Stimulated activated CD8-positive, alpha-beta memory T cell treated with anti-CD3 and anti-CD28 coated beads, Interleukin-4, amount 100 ng/mL, for 1 hour (primary cell): Measurements from ENCODE around the gene FMO4.
"Not testable (repeated sequence)": the region's sequence is repeated elsewhere in the genome, so short reads cannot be mapped to it uniquely, and the experiment has no call there.

Experiments
- DNase-seq, 2 donors: peaks; one replicate each; pipeline ENCODE4 v3.0.0-alpha.2; 2020; ENCODE audit warnings: low read depth in 2 of 2, low spot score in 1 of 2

The FMO4 gene

DNA sequence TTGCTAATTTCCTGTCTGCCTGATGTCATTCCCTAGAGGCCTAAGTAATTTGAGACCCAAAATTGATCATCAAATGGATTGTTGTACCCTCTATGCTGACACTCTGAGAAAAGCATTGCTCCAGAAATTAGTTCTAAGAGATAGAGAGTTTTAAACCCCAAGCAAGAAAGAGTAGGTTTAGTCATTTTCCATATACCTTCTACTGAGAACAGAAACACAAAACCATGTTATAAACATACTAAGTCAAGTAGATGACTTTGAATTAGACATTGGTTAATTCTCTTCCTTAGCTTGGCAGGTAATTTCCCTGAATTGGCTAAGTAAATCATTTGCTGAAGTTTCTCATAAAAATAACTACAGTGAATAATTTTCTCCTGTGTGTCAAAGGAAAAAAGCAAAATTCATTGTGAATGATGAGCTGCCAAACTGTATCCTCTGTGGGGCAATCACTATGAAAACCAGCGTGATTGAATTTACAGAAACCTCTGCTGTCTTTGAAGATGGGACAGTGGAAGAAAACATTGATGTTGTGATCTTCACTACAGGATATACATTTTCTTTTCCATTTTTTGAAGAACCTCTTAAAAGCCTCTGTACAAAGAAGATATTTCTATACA is 20.1 kb downstream of the FMO4 start:
- DNase-seq = no peak

DNA sequence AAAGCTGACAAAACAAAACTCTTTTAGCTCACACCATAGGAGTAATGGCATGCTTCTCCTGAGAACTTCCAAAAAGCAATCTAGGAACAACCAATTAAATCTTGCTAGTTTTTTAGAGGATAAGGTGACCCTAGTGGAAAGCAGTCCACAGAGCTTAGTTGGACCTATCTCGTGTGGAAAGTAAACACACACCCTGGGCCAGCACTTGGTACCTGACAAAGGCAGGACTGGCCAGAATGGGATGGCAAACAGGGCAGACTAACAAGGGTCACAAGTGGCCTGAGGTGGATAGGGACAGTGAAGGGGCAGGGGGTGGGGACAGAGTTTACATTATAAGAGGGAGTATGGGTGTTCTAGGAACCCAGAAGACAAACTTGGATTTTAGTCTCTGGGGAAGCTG is 22.0 kb downstream of the FMO4 start:
- no peak for DNase-seq

DNA sequence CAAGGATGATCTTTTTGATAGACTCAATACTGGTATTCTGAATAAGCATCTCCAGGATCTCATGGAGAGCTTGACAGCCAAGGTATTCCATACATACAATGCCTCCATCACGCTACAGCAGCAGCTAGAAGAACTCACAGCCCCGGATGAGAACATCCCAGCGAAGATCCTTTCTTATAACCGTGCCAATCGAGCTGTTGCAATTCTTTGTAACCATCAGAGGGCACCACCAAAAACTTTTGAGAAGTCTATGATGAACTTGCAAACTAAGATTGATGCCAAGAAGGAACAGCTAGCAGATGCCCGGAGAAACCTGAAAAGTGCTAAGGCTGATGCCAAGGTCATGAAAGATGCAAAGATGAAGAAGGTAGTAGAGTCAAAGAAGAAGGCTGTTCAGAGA is 25.4 kb downstream of the FMO4 start:
- DNase-seq = not testable (repeated sequence)

DNA sequence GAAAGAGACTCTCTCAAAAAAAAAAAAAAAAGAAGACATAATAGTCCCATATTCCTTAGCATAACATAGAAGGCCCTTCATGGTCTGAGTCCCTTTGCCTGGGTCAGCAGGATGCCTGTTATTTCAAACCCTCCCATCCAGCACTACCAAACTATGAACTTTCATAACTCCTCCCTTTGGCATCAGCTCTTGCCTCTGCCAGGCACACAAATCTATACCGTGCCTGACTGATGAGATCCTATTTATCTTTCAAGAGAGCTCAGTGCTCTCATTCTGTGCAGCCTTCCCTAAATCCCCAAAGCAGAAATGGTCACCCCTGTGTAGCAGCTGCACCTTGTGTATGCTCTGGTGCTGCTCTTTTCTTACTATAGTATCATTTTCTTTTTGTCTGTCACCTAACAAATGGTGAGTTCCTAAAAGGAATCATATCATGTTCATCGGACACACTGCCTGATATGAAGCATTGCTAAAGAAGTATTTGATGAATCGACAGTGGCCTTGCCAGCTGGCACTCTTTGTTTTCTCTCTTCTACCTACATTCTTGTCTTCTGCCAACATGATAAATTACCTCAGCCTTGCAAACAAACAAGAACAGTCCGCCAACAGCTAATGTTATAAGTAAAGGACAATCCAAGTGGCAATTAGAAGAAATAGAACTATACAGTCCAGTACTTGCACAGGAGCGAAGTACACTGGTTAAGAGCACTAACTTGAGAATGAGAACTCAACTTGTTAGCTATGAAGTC is 29.9 kb downstream of the FMO4 start:
- no peak for DNase-seq

DNA sequence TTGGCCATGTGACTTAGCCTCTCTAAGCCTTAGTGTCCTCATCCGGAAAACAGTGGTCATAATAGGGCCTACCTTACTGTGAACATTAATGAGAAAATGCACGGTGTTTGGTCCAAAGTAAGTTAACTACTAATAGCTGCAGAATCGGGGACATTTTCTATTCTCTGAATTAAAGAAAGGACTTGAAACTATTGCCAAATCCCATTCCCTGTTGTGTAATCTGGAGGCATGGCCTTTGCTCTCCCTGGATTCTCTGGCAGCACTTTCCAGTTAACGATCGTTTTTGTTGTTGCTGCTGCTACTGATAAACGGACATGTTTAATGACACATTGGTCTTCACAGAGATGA is 30.5 kb downstream of the FMO4 start:
- DNase-seq = no peak

DNA sequence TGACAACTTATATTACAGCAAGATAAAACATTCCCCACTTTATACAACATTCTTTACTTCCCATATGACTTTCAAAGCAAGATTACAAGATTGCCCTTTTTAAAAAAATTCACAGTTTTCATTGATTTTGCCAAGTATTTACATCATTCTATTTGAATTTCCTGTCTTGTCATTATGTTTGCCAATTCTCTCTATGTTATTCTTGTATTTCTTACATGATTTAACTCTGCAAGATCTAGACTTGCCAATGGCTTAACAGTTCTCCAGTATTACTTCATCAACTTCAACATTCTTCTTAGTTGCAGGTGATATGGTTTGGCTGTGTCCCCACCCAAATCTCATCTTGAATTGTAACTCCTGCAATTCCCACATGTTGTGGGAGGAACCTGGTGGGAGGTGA is 31.6 kb downstream of the FMO4 start:
- no peak for DNase-seq

DNA sequence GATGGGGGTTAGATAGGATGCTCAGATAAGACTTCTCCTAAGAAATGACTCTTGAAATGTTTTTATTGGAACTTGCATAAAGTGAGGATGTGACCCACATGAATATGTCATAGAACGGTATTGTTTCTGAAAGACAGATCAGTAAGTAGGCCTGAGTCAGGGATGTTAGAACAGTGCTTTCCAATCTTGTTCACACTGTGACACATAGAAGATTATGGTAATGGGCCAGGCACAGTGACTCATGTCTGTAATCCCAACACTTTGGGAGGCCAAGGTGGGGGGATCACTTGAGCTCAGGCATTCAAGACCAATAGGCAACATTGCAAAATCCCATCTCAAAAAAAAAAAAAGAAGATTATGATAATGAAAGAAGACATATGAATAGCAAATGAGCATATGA is 32.9 kb downstream of the FMO4 start:
- no peak for DNase-seq

DNA sequence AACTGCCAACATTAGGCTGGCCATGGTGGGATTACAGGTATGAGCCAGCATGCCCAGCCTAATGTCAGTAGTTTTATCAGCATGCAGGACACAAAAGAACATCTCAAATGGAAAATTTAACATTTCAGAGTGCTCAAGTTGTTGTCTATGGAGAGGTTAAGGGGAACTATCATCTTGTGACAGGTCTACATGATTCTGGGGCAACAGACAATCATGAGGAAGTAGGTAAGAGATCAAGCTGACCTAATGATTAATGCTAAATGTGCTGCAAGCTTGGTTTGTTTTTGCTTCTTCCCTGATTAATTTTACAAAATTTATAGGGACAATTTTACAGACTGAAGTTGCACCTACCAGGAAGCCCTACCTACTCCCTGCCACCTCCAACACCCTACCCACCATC is 36.6 kb downstream of the FMO4 start:
- DNase-seq = no peak

DNA sequence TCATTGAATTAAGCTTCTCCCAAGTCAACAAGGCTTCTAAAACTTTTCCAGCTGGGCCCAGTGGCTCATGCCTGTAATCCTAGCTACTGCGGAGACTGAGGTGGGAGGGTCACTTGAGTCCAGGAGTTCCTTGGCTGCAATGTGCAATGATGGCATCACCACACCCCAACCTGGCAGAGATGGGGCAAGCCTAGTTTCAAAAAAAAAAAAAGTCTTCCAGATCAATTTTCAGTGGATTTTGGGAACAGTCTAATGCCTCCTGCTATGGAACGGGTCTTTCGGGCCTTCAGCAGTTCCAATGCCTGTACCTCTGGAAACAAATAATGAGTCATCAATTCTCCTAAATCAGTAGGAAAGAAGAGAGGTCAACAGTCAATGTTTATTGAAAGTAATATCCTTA is 38.0 kb downstream of the FMO4 start:
- no peak for DNase-seq

DNA sequence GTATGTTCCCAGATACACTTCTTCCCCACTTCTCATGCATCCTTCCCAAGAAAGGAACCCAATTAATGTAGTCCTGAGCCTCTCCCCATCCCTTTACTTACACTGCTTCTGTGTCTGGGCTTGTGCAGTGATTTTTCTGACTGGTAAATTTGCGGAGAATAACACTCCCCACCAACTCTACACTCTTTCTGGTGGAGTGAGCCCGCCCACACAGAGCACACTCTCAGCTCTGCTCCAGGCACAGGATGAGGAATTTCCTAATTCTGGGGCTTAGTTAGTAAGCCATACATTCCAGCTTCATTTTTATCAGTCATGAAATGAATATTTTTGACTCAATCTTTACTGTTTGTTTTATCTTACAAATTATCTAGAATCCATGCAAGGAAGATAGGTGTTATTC is 38.6 kb downstream of the FMO4 start:
- no peak for DNase-seq

DNA sequence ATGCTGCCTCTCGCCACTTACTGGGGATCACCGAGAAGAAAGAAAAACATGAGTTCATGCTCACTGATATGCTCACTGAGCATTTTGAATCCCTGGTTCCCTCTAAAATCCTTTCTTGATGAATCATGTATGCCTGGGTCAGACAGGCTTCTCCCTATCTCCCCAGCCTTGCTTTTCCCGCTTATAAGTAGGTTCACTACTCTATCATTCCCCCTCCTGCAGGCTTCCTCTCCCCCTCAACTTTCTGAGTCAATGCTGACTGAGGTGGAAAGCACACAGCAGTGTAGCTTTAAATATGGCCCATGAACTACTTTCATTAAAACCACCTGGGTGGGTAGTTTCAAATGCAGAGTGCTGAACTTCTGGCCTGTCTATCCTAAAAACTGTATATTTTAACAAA is 41.7 kb downstream of the FMO4 start:
- DNase-seq = no peak

DNA sequence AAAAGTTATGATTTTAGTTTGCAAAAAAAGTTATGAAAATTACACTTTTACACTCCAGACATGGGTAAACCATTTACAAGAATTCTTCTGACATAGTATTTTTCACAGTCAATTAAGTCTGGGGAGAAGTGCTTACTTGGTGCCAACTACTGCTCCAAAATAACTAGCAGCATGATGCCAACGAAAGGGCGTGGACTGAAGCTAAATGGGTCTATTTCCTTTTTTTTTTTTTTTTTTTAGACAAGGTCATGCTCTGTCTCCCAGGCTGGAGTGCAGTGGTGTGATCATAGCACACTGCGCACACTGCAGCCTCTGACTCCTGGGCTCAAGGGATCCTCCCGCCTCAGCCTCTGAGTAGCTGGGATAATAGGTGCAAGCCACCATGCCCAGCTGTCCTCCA is 43.2 kb downstream of the FMO4 start:
- DNase-seq = no peak

DNA sequence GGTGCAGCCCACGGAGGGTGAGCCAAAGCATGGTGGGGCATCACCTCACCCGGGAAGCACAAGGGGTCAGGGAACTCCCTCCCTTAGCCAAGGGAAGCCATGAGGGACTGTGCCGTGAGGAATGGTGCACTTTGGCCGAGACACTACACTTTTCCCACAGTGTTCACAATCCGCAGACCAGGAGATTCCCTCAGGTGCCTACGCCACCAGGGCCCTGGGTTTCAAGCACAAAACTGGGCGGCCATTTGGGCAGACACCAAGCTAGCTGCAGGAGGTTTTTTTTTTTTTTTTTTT is 45.3 kb downstream of the FMO4 start:
- not testable (repeated sequence) for DNase-seq

DNA sequence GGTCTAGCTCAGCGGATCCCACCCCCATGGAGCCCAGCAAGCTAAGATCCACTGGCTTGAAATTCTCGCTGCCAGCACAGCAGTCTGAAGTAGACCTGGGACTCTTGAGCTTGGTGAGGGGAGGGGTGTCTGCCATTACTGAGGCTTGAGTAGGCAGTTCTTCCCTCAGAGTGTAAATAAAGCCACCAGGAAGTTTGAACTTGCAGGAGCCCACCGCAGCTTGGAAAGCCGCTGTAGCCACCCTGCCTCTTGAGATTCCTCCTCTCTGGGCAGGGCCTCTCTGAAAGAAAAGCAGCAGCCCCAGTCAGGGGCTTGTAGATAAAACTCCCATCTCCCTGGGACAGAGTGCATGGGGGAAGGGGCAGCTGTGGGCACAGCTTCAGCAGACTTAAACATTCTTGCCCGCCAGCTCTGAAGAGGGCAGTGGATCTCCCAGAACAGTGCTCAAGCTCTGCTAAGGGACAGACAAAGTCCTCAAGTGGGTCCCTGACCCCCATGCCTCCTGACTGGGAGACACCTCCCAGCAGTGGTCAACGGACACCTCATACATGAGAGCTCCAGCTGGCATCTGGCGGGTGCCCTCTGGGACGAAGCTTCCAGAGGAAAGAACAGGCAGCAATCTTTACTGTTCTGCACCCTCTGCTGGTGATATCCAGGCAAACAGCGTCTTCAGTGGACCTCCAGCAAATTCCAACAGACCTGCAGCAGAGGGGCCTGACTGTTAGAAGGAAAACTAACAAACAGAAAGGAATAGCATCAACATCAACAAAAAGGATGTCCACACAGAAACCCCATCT is 45.9 kb downstream of the FMO4 start:
- DNase-seq = not testable (repeated sequence)

DNA sequence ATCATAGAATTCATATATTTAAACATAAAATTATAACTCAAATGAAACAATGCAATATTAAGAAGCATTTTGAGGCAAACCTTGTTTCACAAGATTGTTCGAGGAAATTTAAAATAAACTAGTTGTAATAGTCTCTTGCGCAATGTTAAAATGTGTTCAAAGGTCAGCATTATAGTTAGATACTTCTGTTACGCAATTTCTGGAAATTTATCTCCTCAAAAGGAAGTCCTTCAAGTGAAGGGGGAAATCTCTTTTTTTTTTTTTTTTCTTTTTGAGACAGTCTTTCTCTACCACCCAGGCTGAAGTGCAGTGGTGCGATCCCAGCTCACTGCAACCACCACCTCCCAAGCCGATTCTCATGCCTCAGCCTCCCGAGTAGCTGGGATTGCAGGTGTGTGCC is 52.1 kb downstream of the FMO4 start:
- no peak for DNase-seq

DNA sequence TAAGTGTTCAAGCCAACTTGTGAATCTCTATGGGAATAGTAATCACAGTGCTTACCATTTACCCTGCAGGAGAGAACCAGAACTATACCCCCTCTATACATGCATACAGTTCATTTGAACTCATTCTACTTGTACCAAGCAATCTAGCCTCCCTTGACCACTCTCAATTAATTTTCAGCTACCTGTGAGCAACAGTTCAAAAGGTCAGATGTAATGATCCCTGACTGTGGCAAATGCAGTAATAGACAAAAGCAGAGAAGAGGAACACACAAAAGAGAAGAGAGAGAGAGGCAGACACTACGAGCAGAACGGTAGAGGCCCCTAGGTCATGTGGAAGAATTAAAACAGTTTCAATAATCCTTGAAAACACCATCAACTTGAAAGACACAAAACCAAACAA is 52.8 kb downstream of the FMO4 start:
- no peak for DNase-seq

DNA sequence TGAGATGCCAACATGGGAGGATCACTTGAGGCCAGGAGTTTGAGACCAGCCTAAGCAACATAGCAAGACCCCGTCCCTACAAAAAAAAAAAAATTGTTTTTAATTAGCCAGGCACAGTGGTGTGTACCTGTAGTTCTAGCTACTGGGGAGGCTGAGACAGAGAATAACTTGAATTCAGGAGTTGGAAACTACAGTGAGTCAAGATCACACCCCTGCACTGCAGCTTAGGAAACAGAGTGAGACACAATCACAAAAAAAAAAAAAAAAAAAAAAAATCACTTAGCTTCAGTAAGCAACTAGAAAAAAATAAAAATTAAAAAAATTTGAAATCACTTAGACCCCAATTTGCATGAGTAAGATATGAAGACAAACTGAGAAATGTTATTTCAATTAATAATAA is 53.5 kb downstream of the FMO4 start:
- no peak for DNase-seq

DNA sequence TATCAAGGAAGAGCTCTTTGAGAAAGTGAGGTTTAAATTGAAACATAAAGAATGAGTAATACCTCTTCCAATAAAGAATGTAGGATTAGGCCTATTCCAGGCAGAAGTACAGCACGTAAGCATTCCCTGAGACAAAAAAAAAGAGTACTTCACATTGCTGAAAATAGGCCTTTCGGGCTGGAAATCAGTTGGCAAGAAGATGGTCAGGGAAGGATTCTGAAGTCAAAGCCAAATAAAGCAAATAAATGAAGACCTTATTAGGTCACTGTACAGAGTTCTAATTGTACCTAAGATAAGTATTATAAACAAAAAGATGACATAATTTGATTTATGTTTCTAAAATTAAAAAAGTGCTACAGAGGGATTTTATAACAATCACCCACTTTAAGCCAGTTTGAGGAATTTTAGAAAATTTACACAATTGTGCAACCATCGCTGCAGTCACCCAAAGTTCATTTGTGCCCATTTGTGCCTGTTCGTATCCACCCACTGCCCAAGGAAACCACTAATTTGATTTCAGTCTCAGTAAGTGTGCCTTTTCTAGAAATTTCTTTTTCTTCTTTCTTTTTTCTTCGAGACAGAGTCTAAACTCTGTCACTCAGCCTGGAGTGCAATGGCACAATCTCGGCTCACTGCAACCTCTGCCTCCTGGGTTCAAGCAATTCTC is 58.6 kb downstream of the FMO4 start:
- no peak for DNase-seq

DNA sequence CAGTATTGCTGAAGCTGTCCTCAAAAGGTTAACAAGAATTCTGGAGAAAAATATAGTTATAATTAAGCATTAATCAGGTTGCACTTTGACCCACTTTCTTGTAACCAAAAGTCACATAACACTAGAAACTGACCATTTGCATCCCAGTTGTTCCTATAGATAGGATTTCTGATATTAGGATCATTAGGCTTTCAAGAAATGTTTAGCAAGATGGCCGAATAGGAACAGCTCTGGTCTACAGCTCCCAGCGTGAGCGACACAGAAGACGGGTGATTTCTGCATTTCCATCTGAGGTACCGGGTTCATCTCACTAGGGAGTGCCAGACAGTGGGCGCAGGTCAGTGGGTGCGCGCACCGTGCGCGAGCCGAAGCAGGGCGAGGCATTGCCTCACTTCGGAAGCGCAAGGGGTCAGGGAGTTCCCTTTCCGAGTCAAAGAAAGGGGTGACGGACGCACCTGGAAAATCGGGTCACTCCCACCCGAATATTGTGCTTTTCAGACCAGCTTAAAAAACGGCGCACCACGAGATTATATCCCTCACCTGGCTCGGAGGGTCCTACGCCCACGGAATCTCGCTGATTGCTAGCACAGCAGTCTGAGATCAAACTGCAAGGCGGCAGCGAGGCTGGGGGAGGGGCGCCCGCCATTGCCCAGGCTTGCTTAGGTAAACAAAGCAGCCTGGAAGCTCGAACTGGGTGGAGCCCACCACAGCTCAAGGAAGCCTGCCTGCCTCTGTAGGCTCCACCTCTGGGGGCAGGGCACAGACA is 59.6 kb downstream of the FMO4 start:
- DNase-seq = not testable (repeated sequence)

DNA sequence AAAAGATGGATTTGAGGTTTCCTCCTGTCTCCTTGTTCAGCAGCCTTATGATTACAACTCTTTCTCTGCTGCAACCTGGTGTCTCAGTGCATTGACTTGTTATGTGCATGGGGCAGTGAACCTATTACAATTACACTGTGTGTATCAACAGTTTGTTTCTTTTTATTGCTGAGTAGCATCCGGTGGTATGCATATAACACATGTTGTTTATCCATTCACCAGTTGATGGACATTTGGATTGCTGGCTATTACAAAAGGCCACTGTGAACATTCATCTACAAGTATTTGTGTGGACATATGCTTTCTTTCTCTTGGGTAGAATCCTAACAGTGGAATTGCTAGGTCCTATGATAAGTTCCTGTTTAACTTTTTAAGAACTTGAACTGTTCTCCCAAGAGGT is 65.9 kb downstream of the FMO4 start:
- no peak for DNase-seq

DNA sequence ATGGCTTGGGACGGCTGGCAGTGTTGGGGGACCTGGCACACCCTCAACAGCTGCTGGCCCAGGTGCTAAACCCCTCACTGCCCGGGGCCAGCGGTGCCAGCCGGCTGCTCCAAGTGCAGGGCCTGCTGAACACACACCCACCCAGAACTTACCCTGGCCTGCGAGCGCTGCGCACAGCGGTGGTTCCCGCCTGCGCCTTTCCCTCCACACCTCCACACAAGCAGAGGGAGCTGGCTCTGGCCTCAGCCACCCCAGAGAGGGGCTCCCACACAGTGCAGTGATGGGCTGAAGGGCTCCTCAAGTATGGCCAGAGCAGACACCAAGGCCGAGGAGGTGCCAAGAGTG is 67.9 kb downstream of the FMO4 start:
- no peak for DNase-seq

DNA sequence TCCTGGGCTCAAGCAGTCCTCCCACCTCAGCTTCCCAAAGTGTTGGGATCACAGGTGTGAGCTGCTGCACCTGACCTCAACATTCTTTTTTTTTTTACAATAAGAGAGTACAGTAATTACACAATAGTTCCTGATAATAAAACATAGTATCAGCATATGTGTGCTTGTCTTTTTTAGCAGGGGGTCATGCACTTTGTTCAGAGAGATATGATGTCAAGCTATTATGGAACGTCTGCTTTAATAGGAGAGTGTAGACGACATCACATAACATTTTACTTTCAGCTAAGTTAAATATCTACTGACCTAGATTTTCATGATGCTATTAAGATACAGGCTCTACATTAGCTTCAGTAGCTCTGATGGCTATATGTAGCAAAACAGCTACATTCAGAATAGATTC is 70.5 kb downstream of the FMO4 start:
- no peak for DNase-seq
